ENCODE data around the gene RARRES2. TPM values are rescaled to one million over a fixed set of nuclear protein-coding genes. Genes with fewer than 3 reads are reported as not detected.

The RARRES2 gene
- polyA plus RNA-seq, 2 of the 4 experiments (the other 2 are of a cell fraction) = not detected

DNA sequence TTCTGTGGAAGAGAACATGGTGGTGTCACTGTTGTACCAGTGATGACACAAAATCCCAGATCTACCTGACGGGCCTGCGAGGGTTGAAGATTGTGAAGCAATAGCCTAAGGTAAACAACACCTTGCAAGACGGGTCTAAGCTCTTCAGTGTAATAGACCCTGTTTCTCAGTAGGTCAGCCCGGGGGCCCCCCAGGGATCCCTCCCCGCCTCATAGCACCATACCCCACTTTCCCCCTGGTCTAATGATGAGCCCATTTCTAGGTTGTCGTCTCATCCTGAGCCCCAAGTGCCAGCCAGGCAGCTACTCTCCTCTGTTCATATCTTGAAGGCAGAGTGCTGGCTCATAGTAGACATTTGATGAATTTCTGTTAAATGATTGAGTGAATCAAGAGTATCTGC lies 15.5 kb downstream of the RARRES2 start:
- no peak overlapping the region for H3K27ac ChIP-seq
- H3K4me1 ChIP-seq = no peaks in the 10 kb centered on the region
- H3K4me2 ChIP-seq = no peak overlapping the region
- no peak for TF ChIP-seq EHMT2 (IDR thresholded peaks at IDR 0.05; ENCODE audit: low read depth)
- TF ChIP-seq CBX2 (IDR thresholded peaks at IDR 0.05; ENCODE audit: borderline replicate concordance, low read depth) = no peak
- no peak for TF ChIP-seq PHF8 (IDR thresholded peaks at IDR 0.05; ENCODE audit: borderline replicate concordance, low read depth)
- no peak for TF ChIP-seq MAZ (IDR thresholded peaks at IDR 0.05; ENCODE audit: borderline replicate concordance, low read depth, low read length)
- TF ChIP-seq, protein P1, sequence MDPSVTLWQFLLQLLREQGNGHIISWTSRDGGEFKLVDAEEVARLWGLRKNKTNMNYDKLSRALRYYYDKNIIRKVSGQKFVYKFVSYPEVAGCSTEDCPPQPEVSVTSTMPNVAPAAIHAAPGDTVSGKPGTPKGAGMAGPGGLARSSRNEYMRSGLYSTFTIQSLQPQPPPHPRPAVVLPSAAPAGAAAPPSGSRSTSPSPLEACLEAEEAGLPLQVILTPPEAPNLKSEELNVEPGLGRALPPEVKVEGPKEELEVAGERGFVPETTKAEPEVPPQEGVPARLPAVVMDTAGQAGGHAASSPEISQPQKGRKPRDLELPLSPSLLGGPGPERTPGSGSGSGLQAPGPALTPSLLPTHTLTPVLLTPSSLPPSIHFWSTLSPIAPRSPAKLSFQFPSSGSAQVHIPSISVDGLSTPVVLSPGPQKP (IDR thresholded peaks at IDR 0.05; ENCODE audit: low read depth, low read length) = no peak
- TF ChIP-seq ZSCAN20 (CRISPR knock-in tag; IDR thresholded peaks at IDR 0.05) = no peak
- TF ChIP-seq HES2 (IDR thresholded peaks at IDR 0.05) = no peak
- no peak for TF ChIP-seq SREBF2 (IDR thresholded peaks at IDR 0.05)
- TF ChIP-seq JUN (IDR thresholded peaks at IDR 0.05) = no peak
- TF ChIP-seq CHD4 (IDR thresholded peaks at IDR 0.05; ENCODE audit: borderline replicate concordance) = no peak
- TF ChIP-seq JUNB (IDR thresholded peaks at IDR 0.05) = no peak
- no peak for TF ChIP-seq NR3C1 (IDR thresholded peaks at IDR 0.05)
- TF ChIP-seq KDM1A (IDR thresholded peaks at IDR 0.05; ENCODE audit: low read depth) = no peak
- TF ChIP-seq, protein P2, sequence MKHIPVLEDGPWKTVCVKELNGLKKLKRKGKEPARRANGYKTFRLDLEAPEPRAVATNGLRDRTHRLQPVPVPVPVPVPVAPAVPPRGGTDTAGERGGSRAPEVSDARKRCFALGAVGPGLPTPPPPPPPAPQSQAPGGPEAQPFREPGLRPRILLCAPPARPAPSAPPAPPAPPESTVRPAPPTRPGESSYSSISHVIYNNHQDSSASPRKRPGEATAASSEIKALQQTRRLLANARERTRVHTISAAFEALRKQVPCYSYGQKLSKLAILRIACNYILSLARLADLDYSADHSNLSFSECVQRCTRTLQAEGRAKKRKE (CRISPR knock-in tag; IDR thresholded peaks at IDR 0.05; ENCODE audit: low read depth) = no peak
- TF ChIP-seq, protein P3, sequence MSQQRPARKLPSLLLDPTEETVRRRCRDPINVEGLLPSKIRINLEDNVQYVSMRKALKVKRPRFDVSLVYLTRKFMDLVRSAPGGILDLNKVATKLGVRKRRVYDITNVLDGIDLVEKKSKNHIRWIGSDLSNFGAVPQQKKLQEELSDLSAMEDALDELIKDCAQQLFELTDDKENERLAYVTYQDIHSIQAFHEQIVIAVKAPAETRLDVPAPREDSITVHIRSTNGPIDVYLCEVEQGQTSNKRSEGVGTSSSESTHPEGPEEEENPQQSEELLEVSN (IDR thresholded peaks at IDR 0.05; ENCODE audit: borderline replicate concordance, low read depth) = no peak
- no peak for TF ChIP-seq NPAS2 (CRISPR knock-in tag; IDR thresholded peaks at IDR 0.05; ENCODE audit: borderline replicate concordance)
- WGBS (ENCODE audit: missing lambda C conversion rate) = 89% methylated on average over 6 of the region's 6 CpGs
- FAIRE-seq (no peak), DNase-seq (ENCODE audit: low read depth in 1 of 2, low spot score in 1 of 2) (no peak), ATAC-seq (no peak)
- ChIA-PET POLR2A (no interaction called here), CTCF (interaction anchor here (0.9 to 1.6 kb wide), 3 partner anchors 9 to 96 kb away, joined by 3 read pairs; no protein-coding TSS in a partner anchor)
- no peaks in the 10 kb centered on the region for H3K9me3 ChIP-seq
- no peak overlapping the region for H3K4me3 ChIP-seq

GRCh38 chr7:150325110-150325611 lies 16.3 kb downstream of the RARRES2 start:
- no peak overlapping the region for H3K27ac ChIP-seq
- ChIA-PET CTCF (interaction anchor here (1.6 kb wide), 1 partner anchor 10 kb away, joined by 3 read pairs; no protein-coding TSS in a partner anchor), POLR2A (no interaction called here)
- H3K4me1 ChIP-seq = no peaks in the 10 kb centered on the region
- no peak overlapping the region for H3K4me2 ChIP-seq
- 91% methylated on average over 10 of the region's 10 CpGs for WGBS (ENCODE audit: missing lambda C conversion rate)
- ATAC-seq = no peak
- H3K9me3 ChIP-seq = no peaks in the 10 kb centered on the region
- no peak for DNase-seq (ENCODE audit: low read depth in 1 of 2, low spot score in 1 of 2)
- no peak for FAIRE-seq
- TF ChIP-seq EHMT2 (IDR thresholded peaks at IDR 0.05; ENCODE audit: low read depth) = no peak
- TF ChIP-seq SMC3 (IDR thresholded peaks at IDR 0.05) = no peak
- TF ChIP-seq, protein P1 (IDR thresholded peaks at IDR 0.05; ENCODE audit: low read depth, low read length) = no peak
- no peak for TF ChIP-seq CEBPB (IDR thresholded peaks at IDR 0.05)
- no peak for TF ChIP-seq USF2 (IDR thresholded peaks at IDR 0.05)
- TF ChIP-seq ZNF302 (CRISPR knock-in tag; IDR thresholded peaks at IDR 0.05) = no peak
- no peak for TF ChIP-seq POLR2A (IDR thresholded peaks at IDR 0.05; ENCODE audit: low read length)
- TF ChIP-seq BHLHE40 (IDR thresholded peaks at IDR 0.05; ENCODE audit: low read depth, low read length) = no peak
- TF ChIP-seq KDM5A (IDR thresholded peaks at IDR 0.05) = no peak
- H3K4me3 ChIP-seq = no peak overlapping the region

All from A549 (cell line).